ENCODE measurements around the gene OGT. TPM values are rescaled to one million over a fixed set of nuclear protein-coding genes. Genes with fewer than 3 reads are reported as not detected.

OGT gene
- total and polyA plus RNA-seq, 10 of the 15 experiments (the other 5 are each of a cell fraction or from before 2014, with no cell fraction given), result 38.2 to 671 (median 107) TPM

GRCh38 chrX:71541210-71542022 lies 8.5 kb downstream of the OGT start:
- WGBS (ENCODE audit: insufficient coverage, insufficient replicate concordance, low lambda C conversion rate, missing lambda C conversion rate), result 13% methylated on average over 8 of the region's 8 CpGs
- in situ Hi-C loops (cut with MboI) (no loop called here), intact Hi-C loops (cut with micrococcal nuclease; ENCODE audit: unreplicated experiment) (loop anchor here (5.0 kb wide), 1 partner anchor 76 kb away; the partner anchor contains the start of gene CXCR3)
- Histone ChIP-seq H3K9ac (ENCODE audit: control insufficient read depth, insufficient read depth, low read length) (no peak overlapping the region), H3K27me3 (replicated peaks in 1 of 2; ENCODE audit: control insufficient read depth in 2 of 2, insufficient read depth in 2 of 2, low read length in 1 of 2) (no peaks in the 10 kb centered on the region), H3K36me3 (ENCODE audit: control insufficient read depth in 2 of 2, insufficient read depth in 2 of 2, low read length in 1 of 2) (peaks cover under 1 to 4% of the 10 kb centered on the region in 2 experiments; a peak in 3 of 4 replicates), H3K27ac (ENCODE audit: control insufficient read depth, insufficient read depth) (peak overlapping the region; percentile 51), H3K4me2 (ENCODE audit: control insufficient read depth, insufficient read depth) (peak overlapping the region; percentile 62; the same call in 1 of the 2 replicates), H2AFZ (ENCODE audit: control insufficient read depth, low read depth, low read length) (no peak overlapping the region), H3K9me3 (replicated peaks; ENCODE audit: control insufficient read depth, insufficient read depth, low read length) (no peaks in the 10 kb centered on the region), H3K79me2 (ENCODE audit: control insufficient read depth, insufficient read depth, low read length) (peaks cover 78% of the 10 kb centered on the region), H4K20me1 (ENCODE audit: control insufficient read depth, insufficient read depth) (no peaks in the 10 kb centered on the region; the same call in none of the 2 replicates), H3K4me3 (peak overlapping the region; percentile 17; the same call in 1 of the 2 replicates), H3K4me1 (ENCODE audit: control insufficient read depth, insufficient read depth, low read length) (peaks cover 5% of the 10 kb centered on the region; the same call in 1 of the 2 replicates)
- SMC1A ChIA-PET (ENCODE audit: uncharacterized antibody, unreplicated experiment), result interaction anchor here (0.7 to 2.3 kb wide), 7 partner anchors 8 to 172 kb away, joined by 3 to 7 read pairs (median 4); partner anchors contain the start of gene OGT
- CTCF ChIA-PET, result interaction anchor here (1.9 to 2.2 kb wide), 2 partner anchors 109 to 111 kb away, joined by 5 to 7 read pairs; no protein-coding TSS in a partner anchor
- POLR2A ChIA-PET, result interaction anchor here (0.5 to 1.0 kb wide), 3 partner anchors 8 to 258 kb away, joined by 3 read pairs; partner anchors contain the start of genes CXCR3 and NONO
- no TSS peak for BruUV-seq (replicated peaks)
- RAD21 ChIA-PET (ENCODE audit: unreplicated experiment), result interaction anchor here (0.6 to 2.5 kb wide), 3 partner anchors 78 to 111 kb away, joined by 3 to 5 read pairs (median 3); no protein-coding TSS in a partner anchor
- FAIRE-seq (peak; percentile 31), DNase-seq (ENCODE audit: low read depth, low spot score) (no peak), ATAC-seq (peak; percentile 83)
- TF ChIP-seq DPF2 (IDR thresholded peaks at IDR 0.05) (no peak), CBX3 (IDR thresholded peaks at IDR 0.05; ENCODE audit: borderline replicate concordance, low read depth) (no peak), ZSCAN29 (IDR thresholded peaks at IDR 0.05) (no peak), HSF1 (IDR thresholded peaks at IDR 0.05; ENCODE audit: low read depth, low read length) (no peak), WRNIP1 (IDR thresholded peaks at IDR 0.05; ENCODE audit: borderline replicate concordance, low read depth, low read length) (no peak), IKZF2 (IDR thresholded peaks at IDR 0.05) (peak; percentile 38 to 39; a peak in 2 of 4 replicates), PAX5 (IDR thresholded peaks at IDR 0.05; ENCODE audit: borderline replicate concordance, low read depth, low read length) (no peak), TBL1XR1 (IDR thresholded peaks at IDR 0.05; ENCODE audit: low read depth, low read length) (no peak), SMAD5 (IDR thresholded peaks at IDR 0.05; ENCODE audit: low read depth) (no peak), FOXM1 (IDR thresholded peaks at IDR 0.05; ENCODE audit: low read depth, low read length) (no peak), BMI1 (IDR thresholded peaks at IDR 0.05; ENCODE audit: borderline replicate concordance) (no peak), RAD21 (IDR thresholded peaks at IDR 0.05; ENCODE audit: insufficient read depth, low read depth, low read length) (0 out of 2 replicates have a peak, but pooled peaks have one; percentile 6), FOXK2 (IDR thresholded peaks at IDR 0.05) (no peak), PML (IDR thresholded peaks at IDR 0.05; ENCODE audit: low read length) (no peak), ZNF687 (IDR thresholded peaks at IDR 0.05) (no peak), RELB (IDR thresholded peaks at IDR 0.05; ENCODE audit: low read depth) (0 out of 2 replicates have a peak, but pooled peaks have one; percentile 23), CHD2 (IDR thresholded peaks at IDR 0.05; ENCODE audit: borderline replicate concordance, low read depth, low read length) (no peak)

Data from GM12878 (cell line).